Ishikawa (cell line): ENCODE data around the gene RNF227.

Experiments
- CEBPB ChIP-seq: IDR thresholded peaks from 2 replicates; pipeline ENCODE4 v1.6.1; 2012
- CREB1 ChIP-seq: IDR thresholded peaks from 2 replicates; pipeline ENCODE4 v1.6.1; 2012; ENCODE audit warnings: low read depth
- EGR1 ChIP-seq: IDR thresholded peaks from 2 replicates; pipeline ENCODE4 v1.6.1; 2012
- EP300 ChIP-seq: IDR thresholded peaks from 2 replicates; pipeline ENCODE4 v1.6.1; 2012; ENCODE audit warnings: borderline replicate concordance
- NFIC ChIP-seq: IDR thresholded peaks from 2 replicates; pipeline ENCODE4 v1.6.1; 2012
- RAD21 ChIP-seq: IDR thresholded peaks from 2 replicates; pipeline ENCODE4 v1.6.1; 2012; ENCODE audit warnings: low read depth
- REST ChIP-seq: IDR thresholded peaks from 2 replicates; pipeline ENCODE4 v1.6.1; 2012; ENCODE audit warnings: low read depth, mild to moderate bottlenecking
- TAF1 ChIP-seq: IDR thresholded peaks from 2 replicates; pipeline ENCODE4 v1.6.1; 2012; ENCODE audit warnings: low read depth, mild to moderate bottlenecking
- TCF12 ChIP-seq: IDR thresholded peaks from 2 replicates; pipeline ENCODE4 v1.6.1; 2012; ENCODE audit warnings: low read depth
- TEAD4 ChIP-seq: IDR thresholded peaks from 2 replicates; pipeline ENCODE4 v1.6.1; 2012
- USF1 ChIP-seq: IDR thresholded peaks from 2 replicates; pipeline ENCODE4 v1.6.1; 2012
- YY1 ChIP-seq: IDR thresholded peaks from 2 replicates; pipeline ENCODE4 v1.6.1; 2012; ENCODE audit warnings: low read depth
- ZBTB7A ChIP-seq: IDR thresholded peaks from 2 replicates; pipeline ENCODE4 v1.6.1; 2012; ENCODE audit warnings: low read depth
- TF ChIP-seq, protein P1 (sequence below): IDR thresholded peaks from 2 replicates; pipeline ENCODE4 v1.6.1; 2012

DNA sequence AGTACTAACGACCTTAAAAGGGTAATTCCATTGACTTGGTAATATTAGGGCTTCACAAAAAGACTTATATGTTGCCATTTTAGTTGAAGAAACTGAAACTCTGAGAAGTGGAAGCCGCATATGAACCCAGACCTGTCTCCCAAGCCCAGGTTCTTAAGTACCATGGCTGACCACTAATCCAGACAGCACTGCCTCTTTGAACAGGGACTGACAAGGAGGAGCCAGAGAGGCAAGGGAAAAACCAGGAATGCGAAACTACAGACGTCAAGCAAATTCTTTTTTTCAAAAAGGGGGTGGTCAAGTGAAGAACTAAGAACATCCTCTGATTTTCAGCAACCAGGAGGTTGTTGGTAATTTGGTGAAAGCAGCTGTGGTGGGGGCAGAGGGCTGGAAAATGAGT, 43.0 kb downstream of the RNF227 start:
- TF ChIP-seq NFIC (no peak), RAD21 (no peak), REST (no peak), EGR1 (no peak), EP300 (no peak), TAF1 (no peak), CREB1 (no peak), USF1 (no peak), TCF12 (no peak), YY1 (no peak), TEAD4 (no peak), CEBPB (no peak), ZBTB7A (no peak)
- TF ChIP-seq, protein P1, sequence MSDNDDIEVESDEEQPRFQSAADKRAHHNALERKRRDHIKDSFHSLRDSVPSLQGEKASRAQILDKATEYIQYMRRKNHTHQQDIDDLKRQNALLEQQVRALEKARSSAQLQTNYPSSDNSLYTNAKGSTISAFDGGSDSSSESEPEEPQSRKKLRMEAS = no peak
